ENCODE measurements around the gene ABCC8. TPM values are rescaled to one million over a fixed set of nuclear protein-coding genes. Genes with fewer than 3 reads are reported as not detected.
A peak's percentile ranks its signal among the peaks of the same experiment; 100 is the strongest.

The ABCC8 gene
- 10 to 100 TPM in 3 of 9 donors, 1 to 10 TPM in 2, under 1 TPM in 3, not detected in 1; 0.39 to 17.8 (median 1.6) TPM for total RNA-seq
- 100 to 1,000 TPM in 1 of 3 donors, 10 to 100 TPM in 1, 1 to 10 TPM in 1; 4.0 to 216 (median 34.7) TPM for polyA plus RNA-seq
- long read RNA-seq, donor 1, result 0 reads
- long read RNA-seq, donor 2, result 0 reads
- long read RNA-seq, donor 3, result 0 reads
- long read RNA-seq, donor 4, result 0 reads
- long read RNA-seq, donor 5, full-length matches to known transcripts, result 1 of 1 reads
- long read RNA-seq, donor 5, partial matches to known transcripts, result 0 of 1 reads
- long read RNA-seq, donor 5, other reads (novel, unspliced or antisense), result 0 of 1 reads
- long read RNA-seq, donor 6, full-length matches to known transcripts, result 2 of 7 reads
- long read RNA-seq, donor 6, partial matches to known transcripts, result 3 of 7 reads
- long read RNA-seq, donor 6, other reads (novel, unspliced or antisense), result 2 of 7 reads
- long read RNA-seq, donor 7, result 0 reads
- long read RNA-seq, donor 8, result 0 reads
- long read RNA-seq, donor 9, result 0 reads
- long read RNA-seq, donor 10, result 0 reads

GRCh38 chr11:17476317-17477083, at the start of gene ABCC8:
ABCC8 (minus strand) TSS chr11:17476845; CDS start chr11:17476776, 69 bp downstream.
- DNase-seq, result no peak
- Histone ChIP-seq H3K9me3 (replicated peaks in 1 of 3) (no peaks in the 10 kb centered on the region), H3K27me3 (peaks cover 33% of the 10 kb centered on the region), H3K27ac (no peak within 1 kb of the TSS), H3K36me3 (replicated peaks in 1 of 2) (no peaks in the 10 kb centered on the region), H3K4me3 (peak within 1 kb of the TSS in 1 of 4 donors; percentile 8), H3K4me1 (replicated peaks in 1 of 2) (no peaks in the 10 kb centered on the region)
- WGBS, 4 donors, result 0 to 6% (median 1%) methylated on average over 3 to 80 of the region's 80 CpGs
- TF ChIP-seq POLR2A (IDR thresholded peaks at IDR 0.05), result peak in 1 of 2 donors; percentile 17
- TF ChIP-seq, protein P1, sequence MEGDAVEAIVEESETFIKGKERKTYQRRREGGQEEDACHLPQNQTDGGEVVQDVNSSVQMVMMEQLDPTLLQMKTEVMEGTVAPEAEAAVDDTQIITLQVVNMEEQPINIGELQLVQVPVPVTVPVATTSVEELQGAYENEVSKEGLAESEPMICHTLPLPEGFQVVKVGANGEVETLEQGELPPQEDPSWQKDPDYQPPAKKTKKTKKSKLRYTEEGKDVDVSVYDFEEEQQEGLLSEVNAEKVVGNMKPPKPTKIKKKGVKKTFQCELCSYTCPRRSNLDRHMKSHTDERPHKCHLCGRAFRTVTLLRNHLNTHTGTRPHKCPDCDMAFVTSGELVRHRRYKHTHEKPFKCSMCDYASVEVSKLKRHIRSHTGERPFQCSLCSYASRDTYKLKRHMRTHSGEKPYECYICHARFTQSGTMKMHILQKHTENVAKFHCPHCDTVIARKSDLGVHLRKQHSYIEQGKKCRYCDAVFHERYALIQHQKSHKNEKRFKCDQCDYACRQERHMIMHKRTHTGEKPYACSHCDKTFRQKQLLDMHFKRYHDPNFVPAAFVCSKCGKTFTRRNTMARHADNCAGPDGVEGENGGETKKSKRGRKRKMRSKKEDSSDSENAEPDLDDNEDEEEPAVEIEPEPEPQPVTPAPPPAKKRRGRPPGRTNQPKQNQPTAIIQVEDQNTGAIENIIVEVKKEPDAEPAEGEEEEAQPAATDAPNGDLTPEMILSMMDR (IDR thresholded peaks at IDR 0.05), result no peak
- intact Hi-C loops (cut with DNase I), result no loop called here

DNA sequence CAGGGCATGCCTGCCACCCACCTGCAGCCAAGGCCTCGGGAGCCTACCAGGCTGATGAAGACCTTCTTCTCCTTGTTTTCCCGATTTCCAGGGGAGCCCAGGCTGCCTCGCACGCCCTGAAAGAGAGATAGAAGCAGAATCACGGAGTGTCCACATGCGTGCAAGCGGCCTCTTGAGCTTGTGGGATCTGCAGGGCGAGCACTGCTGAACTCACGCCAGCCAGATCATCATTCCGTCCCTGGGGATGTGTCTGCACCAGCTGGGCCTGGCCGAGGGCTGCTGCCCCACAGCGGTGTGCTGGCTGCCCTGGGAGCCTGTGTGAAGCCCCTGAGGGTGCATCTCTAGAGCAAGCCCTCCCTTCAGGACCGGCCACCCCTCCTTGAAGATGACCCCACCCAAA, 49.7 kb upstream of the ABCC8 start:
- H3K27ac ChIP-seq, result no peak overlapping the region
- no peaks in the 10 kb centered on the region for H3K36me3 ChIP-seq (replicated peaks in 1 of 2)
- WGBS, 4 donors, result 81 to 93% (median 86%) methylated on average over 6 to 13 of the region's 13 CpGs
- no peaks in the 10 kb centered on the region for H3K4me1 ChIP-seq (replicated peaks in 1 of 2)
- DNase-seq, result no peak
- intact Hi-C loops (cut with DNase I), result loop anchor here in 1 of 2 donors (5.0 kb wide), 1 partner anchor 144 kb away; no protein-coding TSS in a partner anchor
- H3K9me3 ChIP-seq (replicated peaks in 1 of 3), result no peaks in the 10 kb centered on the region
- no peaks in the 10 kb centered on the region for H3K27me3 ChIP-seq
- no peak overlapping the region for H3K4me3 ChIP-seq
- no peak for TF ChIP-seq POLR2A (IDR thresholded peaks at IDR 0.05)
- TF ChIP-seq, protein P1 (IDR thresholded peaks at IDR 0.05), result no peak

GRCh38 chr11:17525570-17525969, 48.9 kb upstream of the ABCC8 start:
- no peak overlapping the region for H3K4me3 ChIP-seq
- no peak for DNase-seq
- H3K27ac ChIP-seq, result no peak overlapping the region
- WGBS, 4 donors, result 81 to 94% (median 92%) methylated on average over 4 of the region's 4 CpGs
- no peaks in the 10 kb centered on the region for H3K36me3 ChIP-seq (replicated peaks in 1 of 2)
- H3K4me1 ChIP-seq (replicated peaks in 1 of 2), result no peaks in the 10 kb centered on the region
- H3K27me3 ChIP-seq, result no peaks in the 10 kb centered on the region
- TF ChIP-seq POLR2A (IDR thresholded peaks at IDR 0.05), result no peak
- TF ChIP-seq, protein P1 (IDR thresholded peaks at IDR 0.05), result no peak
- H3K9me3 ChIP-seq (replicated peaks in 1 of 3), result no peaks in the 10 kb centered on the region
- intact Hi-C loops (cut with DNase I), result loop anchor here in 1 of 2 donors (5.0 kb wide), 1 partner anchor 143 kb away; no protein-coding TSS in a partner anchor

GRCh38 chr11:17524221-17524620, 47.6 kb upstream of the ABCC8 start:
- TF ChIP-seq, protein P1 (IDR thresholded peaks at IDR 0.05), result no peak
- TF ChIP-seq POLR2A (IDR thresholded peaks at IDR 0.05), result no peak
- DNase-seq, result no peak
- intact Hi-C loops (cut with DNase I), result no loop called here
- Histone ChIP-seq H3K9me3 (replicated peaks in 1 of 3) (no peaks in the 10 kb centered on the region), H3K27ac (no peak overlapping the region), H3K4me3 (no peak overlapping the region), H3K27me3 (peaks cover 4% of the 10 kb centered on the region), H3K4me1 (replicated peaks in 1 of 2) (no peaks in the 10 kb centered on the region), H3K36me3 (replicated peaks in 1 of 2) (no peaks in the 10 kb centered on the region)
- 89 to 96% (median 92%) methylated on average over 5 to 9 of the region's 9 CpGs for WGBS, 4 donors
